AG09319 (cell line): ENCODE measurements around the gene RNASE9.

ENCODE experiments used
- DNase-seq: peaks from one replicate; pipeline ENCODE4 v3.0.0-alpha.2; 2010; ENCODE audit warnings: low read depth; ENCODE audit errors: extremely low read depth
- CTCF ChIP-seq: IDR thresholded peaks from 2 replicates; pipeline ENCODE4 v1.5.1; 2011; ENCODE audit warnings: low read depth, mild to moderate bottlenecking, inconsistent platforms, low read length, moderate library complexity

The RNASE9 gene

GRCh38 chr14:20530771-20531571 is 29.9 kb downstream of the RNASE9 start:
- peak; percentile 36 for DNase-seq
- TF ChIP-seq CTCF: peak; percentile 71

GRCh38 chr14:20529806-20530205 is 31.0 kb downstream of the RNASE9 start:
- no peak for TF ChIP-seq CTCF
- DNase-seq: no peak

- DNase-seq: no peak
Observed at GRCh38 chr14:20524027-20524426, 36.8 kb downstream of the RNASE9 start.

GRCh38 chr14:20522332-20522731 is 38.5 kb downstream of the RNASE9 start:
- no peak for DNase-seq

More at GRCh38 chr14:20524027-20524426, 36.8 kb downstream of the RNASE9 start:
- no peak for TF ChIP-seq CTCF

GRCh38 chr14:20516921-20517320 is 43.9 kb downstream of the RNASE9 start:
- TF ChIP-seq CTCF: no peak
- no peak for DNase-seq

More at GRCh38 chr14:20522332-20522731, 38.5 kb downstream of the RNASE9 start:
- TF ChIP-seq CTCF: no peak

GRCh38 chr14:20515846-20516245 is 45.0 kb downstream of the RNASE9 start:
- DNase-seq: no peak
- TF ChIP-seq CTCF: no peak

- DNase-seq: no peak
- TF ChIP-seq CTCF: no peak
Observed at GRCh38 chr14:20512177-20512905, 48.5 kb downstream of the RNASE9 start.
